MM.1S (cell line): ENCODE results near the gene HOXB3.

Source experiments
- CTCF ChIP-seq: fragments of 300-600 bp; sonication (generic); IDR thresholded peaks from 2 replicates; pipeline ENCODE4 v1.5.1; 2016; ENCODE audit warnings: antibody characterized with exemption, low read length, mixed read lengths
- EZH2 ChIP-seq: fragments of 300-600 bp; sonication (generic); optimal IDR thresholded peaks from 2 replicates; pipeline ENCODE3; 2017; ENCODE audit warnings: low read depth, mild to moderate bottlenecking, antibody characterized with exemption, low read length, mixed read lengths
- EZH2phosphoT487 ChIP-seq: fragments of 300-600 bp; sonication (generic); IDR thresholded peaks from 2 replicates; pipeline ENCODE4 v1.6.1; 2018; ENCODE audit warnings: antibody characterized with exemption, low read length

DNA sequence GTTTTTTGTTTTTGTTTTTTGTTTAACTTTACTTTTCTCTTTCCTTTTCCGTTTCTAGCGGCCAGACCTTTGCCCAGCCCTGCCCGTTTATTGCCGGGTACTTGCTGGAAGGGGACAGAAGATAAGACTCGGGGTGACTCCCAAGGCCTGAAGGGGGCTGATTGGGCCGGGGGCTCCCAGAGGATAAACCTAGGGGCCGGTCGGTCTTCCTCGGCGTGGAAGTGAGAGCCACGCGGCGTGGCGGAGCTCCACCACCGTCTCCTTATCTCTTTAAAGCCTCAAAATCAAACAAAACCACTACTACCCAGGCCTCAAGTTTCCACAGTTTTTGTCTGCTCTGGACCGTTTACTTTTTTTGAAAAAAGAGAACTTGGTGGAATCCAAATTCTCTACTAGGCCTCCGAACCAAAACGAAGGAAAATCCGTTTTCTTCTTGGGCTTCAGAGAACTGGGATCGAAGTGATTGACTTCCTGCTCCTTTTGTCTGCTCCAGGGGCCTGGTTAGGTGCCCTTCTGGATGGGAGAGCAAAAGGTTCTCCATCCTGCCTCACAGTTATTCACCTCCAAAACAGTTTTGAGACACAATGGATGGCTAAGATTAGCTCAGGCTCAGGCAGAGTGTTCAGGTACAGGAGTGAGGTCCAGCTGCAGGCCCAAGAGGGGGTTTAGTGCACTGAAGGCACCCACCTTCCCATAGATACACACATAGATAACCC, 44.6 kb upstream of the HOXB3 start:
- TF ChIP-seq CTCF (no peak), EZH2 (no peak), EZH2phosphoT487 (no peak)
